ENCODE measurements around the gene CDX2.

DNA sequence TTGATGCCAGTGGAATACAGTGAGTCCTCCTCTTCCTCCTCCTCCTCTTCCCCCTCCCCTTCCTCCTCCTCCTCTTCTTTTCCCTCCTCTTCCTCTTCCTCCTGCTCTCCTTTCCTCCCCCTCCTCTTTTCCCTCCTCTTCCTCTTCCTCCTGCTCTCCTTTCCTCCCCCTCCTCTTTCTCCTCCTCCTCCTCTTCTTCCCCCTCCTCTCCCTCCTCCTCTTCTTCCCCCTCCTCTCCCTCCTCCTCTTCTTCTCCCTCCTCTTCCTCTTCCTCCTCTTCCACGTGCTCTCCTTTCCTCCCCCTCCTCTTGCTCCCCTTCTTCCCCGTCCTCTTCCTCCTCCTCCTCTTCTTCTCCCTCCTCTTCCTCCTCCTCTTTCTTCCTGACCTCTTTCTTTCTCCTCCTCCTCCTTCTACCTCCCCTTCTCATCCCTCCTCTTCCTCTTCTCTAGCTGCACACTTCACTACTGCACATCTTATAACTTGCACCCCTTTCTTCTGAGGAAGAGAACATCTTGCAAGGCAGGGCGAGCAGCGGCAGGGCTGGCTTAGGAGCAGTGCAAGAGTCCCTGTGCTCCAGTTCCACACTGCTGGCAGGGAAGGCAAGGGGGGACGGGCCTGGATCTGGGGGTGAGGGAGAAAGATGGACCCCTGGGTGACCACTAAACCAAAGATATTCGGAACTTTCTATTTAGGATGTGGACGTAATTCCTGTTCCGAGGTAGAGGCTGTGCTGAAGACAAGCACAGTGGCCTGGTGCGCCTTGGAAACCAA is 43.7 kb downstream of the CDX2 start:
- no peak for TF ChIP-seq KAT7 (CRISPR knock-in tag; IDR thresholded peaks at IDR 0.05; ENCODE audit: borderline replicate concordance)
- no peak for TF ChIP-seq SMAD3 (CRISPR knock-in tag; conservative IDR thresholded peaks at IDR 0.05)

All from K562 (cell line).